Activated naive CD4-positive, alpha-beta T cell treated with anti-CD3 and anti-CD28 coated beads for 36 hours (primary cell): ENCODE measurements around the gene NDUFB6. TPM values are rescaled to one million over a fixed set of nuclear protein-coding genes. Genes with fewer than 3 reads are reported as not detected.

ENCODE experiments used
- CTCF ChIA-PET: fragments of 350-600 bp; sonication (Branson Sonifier 250); formaldehyde crosslinking; loops from one replicate; lab custom pipeline; 2021; ENCODE audit warnings: antibody characterized with exemption; lab: Charles Lee
- DNase-seq: peaks from one replicate; pipeline ENCODE4 v3.0.0-alpha.2; 2020
- H3K27ac Mint-ChIP-seq: one replicate; pipeline ENCODE4 v1.8.0; 2021; ENCODE audit warnings: mild to moderate bottlenecking, mixed read lengths
- H3K27me3 Mint-ChIP-seq: one replicate; pipeline ENCODE4 v1.8.0; 2021; ENCODE audit warnings: low read depth, mixed read lengths
- H3K36me3 Mint-ChIP-seq: one replicate; pipeline ENCODE4 v1.8.0; 2021; ENCODE audit warnings: low read depth, mixed read lengths
- H3K4me1 Mint-ChIP-seq: one replicate; pipeline ENCODE4 v1.8.0; 2021; ENCODE audit warnings: low read depth, mixed read lengths
- H3K4me3 Mint-ChIP-seq: one replicate; pipeline ENCODE4 v1.8.0; 2021; ENCODE audit warnings: mild to moderate bottlenecking, moderate library complexity, mixed read lengths
- H3K9me3 Mint-ChIP-seq: one replicate; pipeline ENCODE4 v1.8.0; 2021; ENCODE audit warnings: mixed read lengths
- intact Hi-C: fragments of 100-400 bp; cut with micrococcal nuclease; formaldehyde crosslinking; loops from one replicate; pipeline ENCODE4 v1.15.1; 2023
- total RNA-seq, 2 experiments: library from RNA; stranded (reverse); gene quantifications; one replicate each; pipeline ENCODE4 v1.2.3, GENCODE V29; 2021

The NDUFB6 gene
- total RNA-seq, 2 experiments from 2014 or later = 73.9 to 75.7 TPM

- H3K4me1 Mint-ChIP-seq = peaks cover 2% of the 10 kb centered on the region
- CTCF ChIA-PET = no interaction called here
- intact Hi-C loops = no loop called here
- no peaks in the 10 kb centered on the region for H3K9me3 Mint-ChIP-seq
- peaks cover 10% of the 10 kb centered on the region for H3K36me3 Mint-ChIP-seq
- H3K27ac Mint-ChIP-seq = no peak overlapping the region
- H3K4me3 Mint-ChIP-seq = no peak overlapping the region
- no peak for DNase-seq
- H3K27me3 Mint-ChIP-seq = no peaks in the 10 kb centered on the region
Observed at GRCh38 chr9:32503008-32503407, 70.0 kb downstream of the NDUFB6 start.

Other genes starting within 250 kb of the NDUFB6 start
- 10 to 100 TPM; 13.2 to 14.8 TPM for gene ACO1, start 188.5 kb downstream of the NDUFB6 start, total RNA-seq
- 1 to 10 TPM; 7.5 to 8.4 TPM for gene RIGI, start 47.0 kb downstream of the NDUFB6 start, total RNA-seq
- 10 to 100 TPM; 25.8 to 27.1 TPM for gene SMIM27, start 20.8 kb downstream of the NDUFB6 start, total RNA-seq
- 10 to 100 TPM; 14.3 to 15.2 TPM for gene TOPORS, start 20.6 kb downstream of the NDUFB6 start, total RNA-seq
- gene TAF1L, start 62.5 kb upstream of the NDUFB6 start, total RNA-seq = under 1 TPM in 1 of 2 experiments, not detected in 1; 0.02 TPM
- not detected for gene TMEM215, start 210.4 kb upstream of the NDUFB6 start, total RNA-seq